22Rv1 (cell line): ENCODE data around the gene SLC6A9.

ENCODE experiments used
- H3K27ac ChIP-seq: fragments of 450-650 bp; 2 replicates; pipeline ENCODE4 v1.5.1; 2017
- ZFX ChIP-seq: fragments of 450-650 bp; IDR thresholded peaks from 2 replicates; pipeline ENCODE4 v1.6.1; 2017; ENCODE audit warnings: antibody characterized with exemption, borderline replicate concordance
- TF ChIP-seq, protein P1 (sequence below): fragments of 450-650 bp; IDR thresholded peaks from 2 replicates; pipeline ENCODE4 v1.5.1; 2017; ENCODE audit warnings: mild to moderate bottlenecking

SLC6A9 gene

GRCh38 chr1:43977376-43978263 lies 53.6 kb downstream of the SLC6A9 start:
- peak overlapping the region; percentile 94 for H3K27ac ChIP-seq
- TF ChIP-seq, protein P1, sequence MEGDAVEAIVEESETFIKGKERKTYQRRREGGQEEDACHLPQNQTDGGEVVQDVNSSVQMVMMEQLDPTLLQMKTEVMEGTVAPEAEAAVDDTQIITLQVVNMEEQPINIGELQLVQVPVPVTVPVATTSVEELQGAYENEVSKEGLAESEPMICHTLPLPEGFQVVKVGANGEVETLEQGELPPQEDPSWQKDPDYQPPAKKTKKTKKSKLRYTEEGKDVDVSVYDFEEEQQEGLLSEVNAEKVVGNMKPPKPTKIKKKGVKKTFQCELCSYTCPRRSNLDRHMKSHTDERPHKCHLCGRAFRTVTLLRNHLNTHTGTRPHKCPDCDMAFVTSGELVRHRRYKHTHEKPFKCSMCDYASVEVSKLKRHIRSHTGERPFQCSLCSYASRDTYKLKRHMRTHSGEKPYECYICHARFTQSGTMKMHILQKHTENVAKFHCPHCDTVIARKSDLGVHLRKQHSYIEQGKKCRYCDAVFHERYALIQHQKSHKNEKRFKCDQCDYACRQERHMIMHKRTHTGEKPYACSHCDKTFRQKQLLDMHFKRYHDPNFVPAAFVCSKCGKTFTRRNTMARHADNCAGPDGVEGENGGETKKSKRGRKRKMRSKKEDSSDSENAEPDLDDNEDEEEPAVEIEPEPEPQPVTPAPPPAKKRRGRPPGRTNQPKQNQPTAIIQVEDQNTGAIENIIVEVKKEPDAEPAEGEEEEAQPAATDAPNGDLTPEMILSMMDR, result no peak
- no peak for TF ChIP-seq ZFX

- no peak for TF ChIP-seq ZFX
- TF ChIP-seq, protein P1, result no peak
- H3K27ac ChIP-seq, result peak overlapping the region; percentile 94
Measured at GRCh38 chr1:43976890-43977289, 54.4 kb downstream of the SLC6A9 start.

DNA sequence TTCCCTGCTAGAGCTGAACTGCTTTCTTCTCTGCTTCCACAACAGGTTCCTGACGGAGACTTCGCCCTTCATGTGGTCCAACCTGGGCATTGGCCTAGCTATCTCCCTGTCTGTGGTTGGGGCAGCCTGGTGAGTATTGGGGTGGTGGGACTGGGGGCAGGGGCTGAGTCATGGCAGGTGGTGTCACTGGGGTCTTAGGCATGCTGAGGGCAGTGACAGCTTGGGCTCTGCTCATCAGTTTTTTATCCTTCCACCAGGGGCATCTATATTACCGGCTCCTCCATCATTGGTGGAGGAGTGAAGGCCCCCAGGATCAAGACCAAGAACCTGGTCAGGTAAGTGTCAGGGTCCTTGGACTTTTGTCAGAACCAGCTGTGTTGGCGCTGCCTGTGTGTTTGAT lies 55.2 kb downstream of the SLC6A9 start:
- TF ChIP-seq, protein P1, result no peak
- no peak for TF ChIP-seq ZFX
- peak overlapping the region; percentile 94 for H3K27ac ChIP-seq

DNA sequence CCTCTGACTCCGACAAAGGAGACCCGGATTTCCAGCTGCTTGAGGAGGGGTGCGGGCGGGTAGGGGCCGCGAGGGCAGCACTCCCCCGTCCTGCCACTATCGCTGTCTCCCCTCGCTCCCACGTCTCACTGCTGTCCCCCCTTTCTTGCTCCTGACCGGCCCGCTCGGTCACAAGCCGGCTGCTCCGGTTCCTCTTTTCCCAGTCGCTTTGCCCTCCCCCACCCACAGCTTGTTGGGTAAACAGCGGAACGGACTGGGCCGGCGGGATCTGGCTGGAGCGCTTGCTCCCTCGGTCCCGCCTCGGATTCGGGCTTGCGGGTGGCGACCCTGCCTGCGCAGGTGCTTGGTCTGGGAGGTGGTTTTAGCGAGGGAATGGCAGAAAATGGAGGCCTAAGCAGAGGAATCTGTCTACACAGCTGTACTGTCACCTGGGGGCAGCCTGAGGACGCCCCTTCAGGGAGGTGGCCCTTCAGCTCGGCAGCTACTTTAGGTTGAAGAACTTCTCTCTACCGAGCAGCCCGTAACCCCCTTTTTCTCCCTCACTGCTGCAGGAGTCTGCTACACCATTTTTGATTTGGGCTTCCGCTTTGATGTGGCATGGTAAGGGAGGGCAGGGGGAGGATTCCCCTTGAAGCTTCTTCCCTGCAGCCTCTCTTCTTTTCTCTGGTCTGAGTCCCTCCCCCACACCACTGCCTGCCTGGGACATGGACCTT lies 55.9 kb downstream of the SLC6A9 start:
- H3K27ac ChIP-seq, result peak overlapping the region; percentile 94
- no peak for TF ChIP-seq ZFX
- TF ChIP-seq, protein P1, result no peak

- TF ChIP-seq ZFX, result no peak
- TF ChIP-seq, protein P1, result no peak
- peak within 1 kb of the TSS; percentile 94 for H3K27ac ChIP-seq
Measured at GRCh38 chr1:43974443-43975248, 56.6 kb downstream of the SLC6A9 start, which contains the start of gene ATP6V0B. Gene ATP6V0B, plus strand, starts transcription at chr1:43974960. Its CDS starts 81 bp downstream, at chr1:43975041.

- TF ChIP-seq ZFX, result no peak
- TF ChIP-seq, protein P1, result no peak
- peak overlapping the region; percentile 94 for H3K27ac ChIP-seq
Measured at GRCh38 chr1:43973981-43974442, 57.2 kb downstream of the SLC6A9 start.
